ENCODE results near the gene HSP90AB1. TPM values are rescaled to one million over a fixed set of nuclear protein-coding genes. Genes with fewer than 3 reads are reported as not detected.

Gene HSP90AB1
- total and polyA plus RNA-seq, 9 of the 15 experiments (the other 6 are each of a cell fraction or from before 2014, with no cell fraction given) = 1,780 to 3,358 (median 2,262) TPM

- TF ChIP-seq ZNF518B (CRISPR knock-in tag; IDR thresholded peaks at IDR 0.05) = no peak
- TF ChIP-seq SRSF9 (IDR thresholded peaks at IDR 0.05; ENCODE audit: borderline replicate concordance, low read depth, low read length) = no peak
- no peak for TF ChIP-seq HNRNPH1 (optimal IDR thresholded peaks at IDR 0.05; ENCODE audit: low read depth, low read length)
- TF ChIP-seq ATF4 (CRISPR knock-in tag; IDR thresholded peaks at IDR 0.05) = no peak
- TF ChIP-seq HEY1 (CRISPR knock-in tag; IDR thresholded peaks at IDR 0.05; ENCODE audit: borderline replicate concordance) = no peak
- no peak for TF ChIP-seq SNIP1 (IDR thresholded peaks at IDR 0.05; ENCODE audit: low read depth)
- no peak for TF ChIP-seq YBX1 (IDR thresholded peaks at IDR 0.05)
- no peak; the same call in 1 of the 2 replicates for TF ChIP-seq POLR2AphosphoS2 (IDR thresholded peaks at IDR 0.05; ENCODE audit: low read length)
- TF ChIP-seq KDM4B (IDR thresholded peaks at IDR 0.05; ENCODE audit: borderline replicate concordance in 2 of 2, low read depth in 1 of 2) = peak in 1 of 2 experiments; percentile 83; a peak in 2 of 4 replicates
- TF ChIP-seq ARID1B (IDR thresholded peaks at IDR 0.05) = peak; percentile 44
- TF ChIP-seq HDAC8 (tag; IDR thresholded peaks at IDR 0.05) = no peak
- TF ChIP-seq PATZ1 (CRISPR knock-in tag; IDR thresholded peaks at IDR 0.05; ENCODE audit: borderline replicate concordance) = no peak
- TF ChIP-seq BMI1 (IDR thresholded peaks at IDR 0.05; ENCODE audit: low read length) = no peak
- TF ChIP-seq NR3C1 (CRISPR knock-in tag; IDR thresholded peaks at IDR 0.05) = no peak
- peak; percentile 75; the same call in 1 of the 2 replicates for TF ChIP-seq SMAD4 (CRISPR knock-in tag; conservative IDR thresholded peaks at IDR 0.05)
- TF ChIP-seq SPI1 (IDR thresholded peaks at IDR 0.05; ENCODE audit: borderline replicate concordance, low read depth, low read length) = peak; percentile 66
- no peak for TF ChIP-seq PPARD (CRISPR knock-in tag; IDR thresholded peaks at IDR 0.05)
- no peak for TF ChIP-seq KLF10 (CRISPR knock-in tag; IDR thresholded peaks at IDR 0.05)
- TF ChIP-seq NR2C1 (IDR thresholded peaks at IDR 0.05) = no peak
- TF ChIP-seq NR2C1 (tag; IDR thresholded peaks at IDR 0.05) = no peak
- TF ChIP-seq ELK3 (CRISPR knock-in tag; IDR thresholded peaks at IDR 0.05) = no peak
These were observed 10.3 kb downstream of the HSP90AB1 start, which contains the start of gene SLC35B2 (continued) for GRCh38 chr6:44257025-44257752.

Measured in K562 (cell line).